Neutrophil (primary cell): ENCODE data around the gene TRPM3.

Experiments
- H3K27ac ChIP-seq: fragments of 200-600 bp; sonication (generic); 2 replicates; pipeline ENCODE4 v1.5.1; 2016; ENCODE audit warnings: mild to moderate bottlenecking, moderate library complexity
- H3K27me3 ChIP-seq: fragments of 200-600 bp; sonication (generic); 2 replicates; pipeline ENCODE4 v1.6.0; 2016; ENCODE audit warnings: mild to moderate bottlenecking
- H3K36me3 ChIP-seq: fragments of 200-600 bp; sonication (generic); 2 replicates; pipeline ENCODE4 v1.5.1; 2017
- H3K4me1 ChIP-seq, 2 experiments: fragments of 200-600 bp in 1 of 2; sonication (generic) in 1 of 2; 1 replicate in 1 of 2; 2 replicates in 1 of 2; pipeline versions ENCODE4 v1.5.1 to v1.6.1; 2013 to 2016; ENCODE audit warnings: low read depth in 1 of 2, low read length in 1 of 2, mild to moderate bottlenecking in 1 of 2, moderate library complexity in 1 of 2; ENCODE audit not compliant: control insufficient read depth in 1 of 2, insufficient read depth in 1 of 2
- H3K4me3 ChIP-seq, 2 experiments: fragments of 200-600 bp in 1 of 2; sonication (generic) in 1 of 2; 1 replicate in 1 of 2; 2 replicates in 1 of 2; pipeline ENCODE4 v1.5.1; 2013 to 2016; ENCODE audit warnings: low read depth in 1 of 2, low read length in 1 of 2, mild to moderate bottlenecking in 1 of 2, moderate library complexity in 1 of 2
- H3K9me3 ChIP-seq: fragments of 200-600 bp; sonication (generic); 2 replicates; pipeline ENCODE4 v1.5.1; 2016
- TF ChIP-seq, protein P1 (sequence below): fragments of 200-600 bp; sonication (generic); IDR thresholded peaks from 2 replicates; pipeline ENCODE4 v1.5.1; 2016; ENCODE audit warnings: antibody characterized with exemption

TRPM3 gene

GRCh38 chr9:70893580-70894122 lies 227.8 kb downstream of the TRPM3 start:
- Histone ChIP-seq H3K36me3 (no peaks in the 10 kb centered on the region), H3K4me3 (no peak overlapping the region), H3K4me1 (no peaks in the 10 kb centered on the region), H3K9me3 (no peaks in the 10 kb centered on the region), H3K27me3 (no peaks in the 10 kb centered on the region), H3K27ac (no peak overlapping the region)
- TF ChIP-seq, protein P1, sequence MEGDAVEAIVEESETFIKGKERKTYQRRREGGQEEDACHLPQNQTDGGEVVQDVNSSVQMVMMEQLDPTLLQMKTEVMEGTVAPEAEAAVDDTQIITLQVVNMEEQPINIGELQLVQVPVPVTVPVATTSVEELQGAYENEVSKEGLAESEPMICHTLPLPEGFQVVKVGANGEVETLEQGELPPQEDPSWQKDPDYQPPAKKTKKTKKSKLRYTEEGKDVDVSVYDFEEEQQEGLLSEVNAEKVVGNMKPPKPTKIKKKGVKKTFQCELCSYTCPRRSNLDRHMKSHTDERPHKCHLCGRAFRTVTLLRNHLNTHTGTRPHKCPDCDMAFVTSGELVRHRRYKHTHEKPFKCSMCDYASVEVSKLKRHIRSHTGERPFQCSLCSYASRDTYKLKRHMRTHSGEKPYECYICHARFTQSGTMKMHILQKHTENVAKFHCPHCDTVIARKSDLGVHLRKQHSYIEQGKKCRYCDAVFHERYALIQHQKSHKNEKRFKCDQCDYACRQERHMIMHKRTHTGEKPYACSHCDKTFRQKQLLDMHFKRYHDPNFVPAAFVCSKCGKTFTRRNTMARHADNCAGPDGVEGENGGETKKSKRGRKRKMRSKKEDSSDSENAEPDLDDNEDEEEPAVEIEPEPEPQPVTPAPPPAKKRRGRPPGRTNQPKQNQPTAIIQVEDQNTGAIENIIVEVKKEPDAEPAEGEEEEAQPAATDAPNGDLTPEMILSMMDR = no peak

- Histone ChIP-seq H3K27me3 (no peaks in the 10 kb centered on the region), H3K9me3 (no peaks in the 10 kb centered on the region), H3K4me3 (no peak overlapping the region), H3K4me1 (no peaks in the 10 kb centered on the region), H3K27ac (no peak overlapping the region), H3K36me3 (no peaks in the 10 kb centered on the region)
- TF ChIP-seq, protein P1 = no peak
Measured at GRCh38 chr9:70888471-70888870, 232.9 kb downstream of the TRPM3 start.

DNA sequence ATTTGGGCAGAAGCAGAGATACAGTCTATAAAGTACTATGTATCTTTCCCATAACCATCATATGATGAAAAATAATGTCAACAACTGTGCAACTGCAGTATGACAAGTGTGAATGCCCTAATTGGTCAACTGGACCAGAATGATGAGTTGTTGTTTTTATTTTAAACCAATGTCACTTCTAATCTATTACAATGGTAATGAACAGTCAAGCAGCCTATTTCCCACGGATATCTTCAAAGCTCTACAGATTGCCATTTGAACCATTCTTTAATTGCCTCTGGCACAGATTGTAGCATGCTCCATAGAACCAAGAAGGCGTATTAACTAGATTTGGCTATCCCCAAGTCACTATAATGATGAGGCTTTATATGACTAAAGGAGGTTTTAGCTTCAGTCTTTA lies 233.6 kb downstream of the TRPM3 start:
- Histone ChIP-seq H3K27me3 (no peaks in the 10 kb centered on the region), H3K27ac (no peak overlapping the region), H3K9me3 (no peaks in the 10 kb centered on the region), H3K4me1 (no peaks in the 10 kb centered on the region), H3K4me3 (no peak overlapping the region), H3K36me3 (no peaks in the 10 kb centered on the region)
- TF ChIP-seq, protein P1 = no peak

DNA sequence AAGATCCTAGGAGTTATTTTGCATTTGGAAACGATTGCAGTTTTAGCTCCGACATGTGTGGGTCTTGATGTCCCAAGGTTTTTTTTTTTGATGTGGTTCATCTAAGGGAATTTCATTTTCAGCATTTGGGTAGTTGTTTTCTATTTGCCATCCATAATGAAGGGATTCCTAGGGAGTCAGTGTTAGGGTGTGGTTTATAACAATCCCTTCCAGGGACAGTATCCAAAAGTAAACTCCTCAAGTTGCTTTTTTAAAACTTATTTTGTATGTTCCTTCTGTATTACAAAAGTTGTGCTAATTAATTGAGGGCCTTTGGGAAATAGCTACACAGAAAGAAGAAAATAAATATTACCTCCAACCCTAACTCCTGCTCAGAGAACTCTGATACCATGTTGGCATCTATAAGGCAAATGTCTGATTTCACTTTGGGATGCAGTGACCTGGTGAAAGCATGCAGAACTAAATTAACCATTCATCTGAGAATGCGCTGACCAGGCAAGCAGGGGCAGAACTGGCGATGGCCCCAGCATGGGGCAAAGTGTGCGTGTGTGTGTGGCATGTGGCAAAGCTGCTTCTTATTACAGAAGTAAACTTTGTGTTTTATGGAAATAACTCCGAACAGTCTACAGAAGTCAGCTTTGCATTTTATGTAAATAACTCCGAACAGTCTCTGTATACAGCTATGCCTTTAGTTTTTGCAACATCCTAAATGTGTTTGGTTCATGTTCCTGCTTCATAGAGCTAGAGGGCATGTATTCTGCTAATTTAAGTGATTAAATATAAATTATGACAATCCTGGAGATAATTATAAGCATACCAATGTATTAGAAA lies 237.2 kb downstream of the TRPM3 start:
- Histone ChIP-seq H3K27ac (no peak overlapping the region), H3K36me3 (no peaks in the 10 kb centered on the region), H3K4me1 (no peaks in the 10 kb centered on the region), H3K27me3 (no peaks in the 10 kb centered on the region), H3K9me3 (no peaks in the 10 kb centered on the region), H3K4me3 (no peak overlapping the region)
- TF ChIP-seq, protein P1 = no peak

GRCh38 chr9:70883056-70883455 lies 238.4 kb downstream of the TRPM3 start:
- no peaks in the 10 kb centered on the region for H3K27me3 ChIP-seq
- no peaks in the 10 kb centered on the region for H3K9me3 ChIP-seq
- H3K27ac ChIP-seq = no peak overlapping the region
- TF ChIP-seq, protein P1 = no peak
- no peaks in the 10 kb centered on the region for H3K4me1 ChIP-seq
- no peak overlapping the region for H3K4me3 ChIP-seq
- no peaks in the 10 kb centered on the region for H3K36me3 ChIP-seq
